OCI-LY7 (cell line): Measurements from ENCODE around the gene RNF114. TPM values are rescaled to one million over a fixed set of nuclear protein-coding genes. Genes with fewer than 3 reads are reported as not detected.

Experiments used
- BruUV-seq: library from RNA; stranded (reverse); fragments of 400-500 nt; replicated peaks from 2 replicates; lab custom pipeline; 2021; lab: Mats Ljungman, UMichigan
- CTCF ChIA-PET: fragments of 300-600 bp; sonication (Branson Sonifier 250); formaldehyde crosslinking; loops from one replicate; lab custom pipeline; 2022; ENCODE audit warnings: antibody characterized with exemption; ENCODE audit not compliant: unreplicated experiment; lab: Charles Lee
- POLR2A ChIA-PET: fragments of 300-600 bp; sonication (Branson Sonifier 250); formaldehyde crosslinking; loops from one replicate; lab custom pipeline; 2022; ENCODE audit warnings: antibody characterized with exemption; lab: Charles Lee
- DNase-seq: peaks from one replicate; pipeline ENCODE4 v3.0.0-alpha.2; 2015; ENCODE audit warnings: low spot score
- H2AFZ ChIP-seq: fragments of 200-600 bp; sonication (generic), shearing (Covaris generic); 2 replicates; pipeline ENCODE4 v1.6.1; 2014; ENCODE audit warnings: mild to moderate bottlenecking, antibody characterized with exemption, low read length, moderate library complexity
- H3K27ac ChIP-seq: fragments of 200-600 bp; sonication (generic); 2 replicates; pipeline ENCODE4 v1.5.1; 2014; ENCODE audit warnings: mixed run types, low read depth, mild to moderate bottlenecking, moderate library complexity, low read length, inconsistent platforms; ENCODE audit not compliant: poor library complexity, severe bottlenecking
- H3K36me3 ChIP-seq: fragments of 200-600 bp; sonication (generic); 2 replicates; pipeline ENCODE4 v1.6.1; 2014; ENCODE audit warnings: mild to moderate bottlenecking, antibody characterized with exemption, low read length, moderate library complexity, mixed read lengths; ENCODE audit not compliant: insufficient read depth
- H3K4me1 ChIP-seq: fragments of 200-600 bp; sonication (generic); 2 replicates; pipeline ENCODE4 v1.5.1; 2014; ENCODE audit warnings: mild to moderate bottlenecking, low read length; ENCODE audit not compliant: insufficient read depth, poor library complexity, severe bottlenecking
- H3K4me2 ChIP-seq: fragments of 200-600 bp; sonication (generic); 2 replicates; pipeline ENCODE4 v1.6.1; 2014; ENCODE audit warnings: mild to moderate bottlenecking, low read length
- H3K4me3 ChIP-seq: fragments of 200-600 bp; sonication (generic); 2 replicates; pipeline ENCODE4 v1.5.1; 2014; ENCODE audit warnings: mild to moderate bottlenecking, low read depth, low read length; ENCODE audit not compliant: poor library complexity, severe bottlenecking
- H3K79me2 ChIP-seq: fragments of 200-600 bp; sonication (generic); 2 replicates; pipeline ENCODE4 v1.6.1; 2016; ENCODE audit warnings: low read depth, mild to moderate bottlenecking, low read length, moderate library complexity, mixed read lengths; ENCODE audit not compliant: insufficient read depth
- H3K9me2 ChIP-seq: fragments of 200-600 bp; sonication (generic); 2 replicates; pipeline ENCODE4 v1.6.1; 2016; ENCODE audit warnings: mild to moderate bottlenecking, low read length, mixed read lengths; ENCODE audit not compliant: insufficient read depth
- H3K9me3 ChIP-seq: fragments of 200-600 bp; sonication (generic); 2 replicates; pipeline ENCODE4 v1.6.1; 2014; ENCODE audit warnings: mild to moderate bottlenecking, mixed run types, low read length, mixed read lengths
- H4K20me1 ChIP-seq: fragments of 200-600 bp; sonication (generic); 2 replicates; pipeline ENCODE4 v1.6.1; 2014; ENCODE audit warnings: mild to moderate bottlenecking, antibody characterized with exemption, low read length, moderate library complexity, mixed read lengths; ENCODE audit not compliant: insufficient read depth
- CTCF ChIP-seq: fragments of 200-600 bp; sonication (generic); conservative IDR thresholded peaks from 2 replicates; pipeline ENCODE4 v1.5.1; 2014; ENCODE audit warnings: mild to moderate bottlenecking, antibody characterized with exemption, low read length, moderate library complexity, mixed read lengths
- EZH2phosphoT487 ChIP-seq: fragments of 200-600 bp; sonication (generic); IDR thresholded peaks from 2 replicates; pipeline ENCODE4 v1.6.1; 2018; ENCODE audit warnings: low read depth, borderline replicate concordance, mild to moderate bottlenecking, mixed run types, antibody characterized with exemption, low read length, moderate library complexity, mixed read lengths
- intact Hi-C: fragments of 100-400 bp; cut with micrococcal nuclease; formaldehyde crosslinking; loops from one replicate; pipeline ENCODE4 v1.10.0; 2022; ENCODE audit not compliant: unreplicated experiment
- total RNA-seq, 2 experiments: library from RNA; depleted of rRNA in 1 of 2; stranded (reverse); fragments of >200 nt in 1 of 2; shearing (Covaris generic) in 1 of 2; gene quantifications; 2 replicates each; pipeline ENCODE4 v1.2.3, GENCODE V29; 2014 to 2022

Gene RNF114
- total RNA-seq, 2 experiments from 2014 or later, result 48.4 to 62.4 TPM

- no TSS peak for BruUV-seq
- no peak overlapping the region for H3K4me3 ChIP-seq
- H3K4me1 ChIP-seq, result peaks cover 14% of the 10 kb centered on the region
- ChIA-PET CTCF (no interaction called here), POLR2A (interaction anchor here (0.6 kb wide), 1 partner anchor 17 kb away, joined by 4 read pairs; no protein-coding TSS in a partner anchor)
- H3K27ac ChIP-seq, result no peak overlapping the region
- H4K20me1 ChIP-seq, result no peaks in the 10 kb centered on the region
- H3K9me2 ChIP-seq, result no peaks in the 10 kb centered on the region
- no peak overlapping the region for H3K4me2 ChIP-seq
- TF ChIP-seq CTCF (no peak), EZH2phosphoT487 (no peak)
- no peaks in the 10 kb centered on the region for H3K36me3 ChIP-seq
- no peaks in the 10 kb centered on the region for H3K79me2 ChIP-seq
- H2AFZ ChIP-seq, result no peak overlapping the region
- H3K9me3 ChIP-seq, result no peaks in the 10 kb centered on the region
- no peak for DNase-seq
- intact Hi-C loops, result no loop called here
Measured at GRCh38 chr20:49987868-49988690, 51.9 kb downstream of the RNF114 start.

DNA sequence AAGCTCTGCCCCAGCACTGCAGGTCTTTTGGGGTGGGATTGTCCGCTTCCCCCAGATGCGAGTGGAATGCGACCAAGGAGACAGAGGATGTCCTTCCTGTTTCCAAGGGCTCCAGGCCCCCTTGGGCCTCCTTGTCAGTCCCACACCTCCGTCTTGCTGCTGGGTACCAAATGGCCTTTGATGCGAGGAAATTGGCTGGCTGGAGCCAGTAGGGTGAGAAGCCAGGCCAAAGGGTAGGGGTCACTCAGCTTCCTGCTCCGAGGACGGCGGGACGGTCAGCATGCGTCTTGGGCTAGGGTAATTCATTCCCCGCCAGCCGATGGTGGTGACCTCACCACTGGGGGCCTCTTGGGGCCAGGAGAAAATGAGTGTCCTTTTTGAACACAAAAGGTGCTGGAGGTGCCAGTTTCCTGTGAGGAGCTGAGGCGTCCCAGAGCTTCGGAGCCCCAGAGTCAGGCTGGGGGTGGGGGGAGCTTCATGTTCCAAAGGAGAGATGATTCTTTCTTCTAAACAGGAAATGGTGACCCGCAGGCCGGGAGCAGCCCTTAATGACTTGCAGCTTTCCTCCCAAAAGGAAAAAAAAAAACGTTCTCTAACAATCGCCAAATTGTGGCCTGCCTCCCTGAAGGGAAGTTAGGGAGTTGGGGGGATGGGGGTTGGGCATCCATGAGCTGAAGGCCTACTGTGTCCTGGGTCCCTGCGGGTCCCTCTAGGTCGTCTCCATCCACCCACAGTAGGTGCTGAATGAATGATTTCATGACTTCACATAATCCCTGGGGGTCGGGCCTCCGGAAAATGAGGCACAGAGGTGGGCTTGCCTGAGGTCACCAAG, 53.3 kb downstream of the RNF114 start:
- CTCF ChIA-PET, result interaction anchor here (0.6 kb wide), 1 partner anchor 805 kb away, joined by 3 read pairs; no protein-coding TSS in a partner anchor

More for the DNA sequence above, 53.3 kb downstream of the RNF114 start:
- H3K4me2 ChIP-seq, result no peak overlapping the region
- no peak overlapping the region for H2AFZ ChIP-seq
- no peaks in the 10 kb centered on the region for H3K9me2 ChIP-seq
- H3K36me3 ChIP-seq, result no peaks in the 10 kb centered on the region
- no TSS peak for BruUV-seq
- H3K4me1 ChIP-seq, result peaks cover 15% of the 10 kb centered on the region
- no peak overlapping the region for H3K27ac ChIP-seq
- intact Hi-C loops, result no loop called here
- POLR2A ChIA-PET, result interaction anchor here (0.6 kb wide), 1 partner anchor 18 kb away, joined by 4 read pairs; no protein-coding TSS in a partner anchor
- H4K20me1 ChIP-seq, result no peaks in the 10 kb centered on the region
- H3K79me2 ChIP-seq, result no peaks in the 10 kb centered on the region
- TF ChIP-seq CTCF (no peak), EZH2phosphoT487 (no peak)
- no peak overlapping the region for H3K4me3 ChIP-seq
- no peak for DNase-seq
- no peaks in the 10 kb centered on the region for H3K9me3 ChIP-seq
